ENCODE data around the gene PLA2G6. TPM values are rescaled to one million over a fixed set of nuclear protein-coding genes. Genes with fewer than 3 reads are reported as not detected.

PLA2G6 gene
- total and polyA plus RNA-seq, 2 of the 8 experiments (the other 6 are each of a cell fraction or from before 2014, with no cell fraction given) = 13.2 to 21.0 TPM

DNA sequence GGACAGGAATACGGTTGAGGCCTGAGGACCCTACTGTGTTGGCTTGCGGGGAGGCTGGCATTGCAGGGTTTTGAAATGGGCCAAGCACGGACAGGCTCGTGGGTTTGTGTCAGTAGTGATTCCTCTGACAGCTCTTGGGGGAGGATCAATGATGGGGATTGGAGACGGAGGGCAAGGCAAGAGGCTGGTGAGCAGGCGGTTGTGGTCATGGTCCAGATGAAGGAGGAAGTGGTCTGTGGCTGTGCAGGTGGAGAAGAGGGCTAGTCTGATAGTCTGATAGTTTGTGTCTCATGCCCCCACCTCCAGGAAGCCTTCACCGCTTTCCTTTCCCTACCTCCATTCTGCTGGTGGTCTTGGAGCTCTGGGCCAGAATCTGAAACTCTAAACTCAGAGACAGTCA, 23.2 kb upstream of the PLA2G6 start:
- Histone ChIP-seq H4K5ac (ENCODE audit: insufficient read length, low read depth, low read length) (no peak overlapping the region), H3K79me2 (ENCODE audit: control insufficient read depth in 1 of 2, insufficient read depth in 2 of 2, low read length in 2 of 2) (peaks cover 2 to 21% of the 10 kb centered on the region in 2 experiments; a peak in 2 of 4 replicates), H3K4ac (replicated peaks; ENCODE audit: insufficient read length, low read depth, low read length) (no peak overlapping the region), H2BK20ac (ENCODE audit: low read length) (no peak overlapping the region), H2BK15ac (ENCODE audit: low read length) (no peak overlapping the region), H2BK12ac (ENCODE audit: low read depth, low read length) (no peak overlapping the region), H2BK5ac (ENCODE audit: low read depth, low read length) (no peak overlapping the region), H4K8ac (ENCODE audit: extremely low read depth, insufficient read depth, low read length) (no peak overlapping the region), H3K14ac (ENCODE audit: insufficient read length) (no peak overlapping the region), H2BK120ac (replicated peaks; ENCODE audit: low read depth, low read length) (no peak overlapping the region), H3K23me2 (ENCODE audit: low read depth, low read length) (peaks cover 17% of the 10 kb centered on the region), H3K4me1 (replicated peaks in 1 of 4; ENCODE audit: control insufficient read depth in 3 of 4, insufficient read depth in 4 of 4, low read length in 3 of 4) (peaks cover 0 to 10% (median 6%) of the 10 kb centered on the region in 4 experiments; a peak in 6 of 7 replicates), H3K27me3 (replicated peaks in 1 of 4; ENCODE audit: control insufficient read depth in 3 of 4, extremely low read depth in 1 of 4, insufficient read depth in 3 of 4, low read length in 3 of 4) (peaks cover 0 to 14% (median 11%) of the 10 kb centered on the region in 4 experiments; a peak in 5 of 7 replicates), H4K20me1 (replicated peaks in 1 of 2; ENCODE audit: control insufficient read depth in 1 of 2, insufficient read depth in 2 of 2, low read length in 2 of 2) (peaks cover 7 to 11% of the 10 kb centered on the region in 2 experiments), H3K23ac (ENCODE audit: insufficient read length) (no peak overlapping the region), H3K18ac (ENCODE audit: extremely low read depth, low read length) (no peak overlapping the region), H2AK5ac (ENCODE audit: low read depth, low read length) (no peak overlapping the region), H2AFZ (ENCODE audit: low read length) (no peak overlapping the region), H3K79me1 (ENCODE audit: low read depth, low read length) (no peaks in the 10 kb centered on the region), H3K27ac (ENCODE audit: low read depth, low read length) (no peak overlapping the region), H4K91ac (replicated peaks; ENCODE audit: insufficient read length, low read length) (no peak overlapping the region), H3K9ac (replicated peaks in 1 of 4; ENCODE audit: extremely low read depth in 1 of 4, low read depth in 3 of 4, low read length in 3 of 4) (no peak overlapping the region), H3K4me3 (ENCODE audit: extremely low read depth in 1 of 4, insufficient read depth in 2 of 4, low read depth in 3 of 4, low read length in 4 of 4) (no peak overlapping the region), H3K4me2 (ENCODE audit: insufficient read depth in 1 of 2, low read depth in 2 of 2, low read length in 2 of 2) (no peak overlapping the region), H3K36me3 (ENCODE audit: control insufficient read depth in 2 of 4, insufficient read depth in 4 of 4, low read length in 3 of 4) (no peaks in the 10 kb centered on the region), H3K9me3 (ENCODE audit: insufficient read depth in 2 of 2, low read depth in 1 of 2, low read length in 1 of 2) (no peaks in the 10 kb centered on the region), H3K56ac (replicated peaks; ENCODE audit: insufficient read length, low read depth, low read length) (no peak overlapping the region)
- FAIRE-seq = no peak
- WGBS, 2 experiments (ENCODE audit: extremely low coverage in 1 of 2, insufficient coverage in 1 of 2, insufficient read length in 1 of 2, insufficient replicate concordance in 2 of 2, low coverage in 1 of 2, low lambda C conversion rate in 2 of 2, missing lambda C conversion rate in 1 of 2) = 85% methylated on average over 7 of the region's 7 CpGs; no CpG with 5 or more reads in 1 of the 2 experiments
- DNase-seq (ENCODE audit: low read depth in 1 of 2, low spot score in 2 of 2) = no peak
- CTCF ChIA-PET (ENCODE audit: partially characterized antibody) = interaction anchor here (0.6 to 2.8 kb wide), 9 partner anchors 11 to 341 kb away, joined by 3 to 12 read pairs (median 5); no protein-coding TSS in a partner anchor
- POLR2A ChIA-PET (ENCODE audit: partially characterized antibody) = interaction anchor here (1.3 to 6.6 kb wide), 2 partner anchors 9 to 27 kb away, joined by 4 to 65 read pairs; no protein-coding TSS in a partner anchor
- no peak for TF ChIP-seq RXRA (IDR thresholded peaks at IDR 0.05; ENCODE audit: insufficient read depth, low read depth, low read length)
- no peak for TF ChIP-seq SP2 (IDR thresholded peaks at IDR 0.05; ENCODE audit: low read length)
- TF ChIP-seq SAP30 (IDR thresholded peaks at IDR 0.05; ENCODE audit: insufficient read depth, insufficient replicate concordance, low read length) = no peak
- no peak for TF ChIP-seq KDM1A (IDR thresholded peaks at IDR 0.05; ENCODE audit: borderline replicate concordance, low read length)
- TF ChIP-seq TAF1 (IDR thresholded peaks at IDR 0.05; ENCODE audit: low read depth, low read length) = no peak
- TF ChIP-seq, protein P1, sequence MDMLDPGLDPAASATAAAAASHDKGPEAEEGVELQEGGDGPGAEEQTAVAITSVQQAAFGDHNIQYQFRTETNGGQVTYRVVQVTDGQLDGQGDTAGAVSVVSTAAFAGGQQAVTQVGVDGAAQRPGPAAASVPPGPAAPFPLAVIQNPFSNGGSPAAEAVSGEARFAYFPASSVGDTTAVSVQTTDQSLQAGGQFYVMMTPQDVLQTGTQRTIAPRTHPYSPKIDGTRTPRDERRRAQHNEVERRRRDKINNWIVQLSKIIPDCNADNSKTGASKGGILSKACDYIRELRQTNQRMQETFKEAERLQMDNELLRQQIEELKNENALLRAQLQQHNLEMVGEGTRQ (IDR thresholded peaks at IDR 0.05; ENCODE audit: low read length) = no peak
- no peak for TF ChIP-seq ZNF274 (IDR thresholded peaks at IDR 0.05; ENCODE audit: borderline replicate concordance, extremely low read depth, low read length)
- TF ChIP-seq CBX8 (IDR thresholded peaks at IDR 0.05; ENCODE audit: borderline replicate concordance, low read depth, low read length) = no peak
- TF ChIP-seq TBP (IDR thresholded peaks at IDR 0.05; ENCODE audit: low read depth, low read length) = no peak
- no peak for TF ChIP-seq POLR2AphosphoS5 (IDR thresholded peaks at IDR 0.05; ENCODE audit: low read depth, low read length)
- no peak for TF ChIP-seq SIN3A (conservative IDR thresholded peaks at IDR 0.05 in 1 of 2, IDR thresholded peaks at IDR 0.05 in 1 of 2; ENCODE audit: low read depth in 1 of 2, low read length in 2 of 2)
- TF ChIP-seq BCL11A (IDR thresholded peaks at IDR 0.05; ENCODE audit: low read depth in 2 of 2, low read length in 2 of 2) = no peak
- no peak for TF ChIP-seq KDM5A (IDR thresholded peaks at IDR 0.05; ENCODE audit: low read length)
